ENCODE data around the gene ADRM1. TPM values are rescaled to one million over a fixed set of nuclear protein-coding genes. Genes with fewer than 3 reads are reported as not detected.

The ADRM1 gene, protein sequence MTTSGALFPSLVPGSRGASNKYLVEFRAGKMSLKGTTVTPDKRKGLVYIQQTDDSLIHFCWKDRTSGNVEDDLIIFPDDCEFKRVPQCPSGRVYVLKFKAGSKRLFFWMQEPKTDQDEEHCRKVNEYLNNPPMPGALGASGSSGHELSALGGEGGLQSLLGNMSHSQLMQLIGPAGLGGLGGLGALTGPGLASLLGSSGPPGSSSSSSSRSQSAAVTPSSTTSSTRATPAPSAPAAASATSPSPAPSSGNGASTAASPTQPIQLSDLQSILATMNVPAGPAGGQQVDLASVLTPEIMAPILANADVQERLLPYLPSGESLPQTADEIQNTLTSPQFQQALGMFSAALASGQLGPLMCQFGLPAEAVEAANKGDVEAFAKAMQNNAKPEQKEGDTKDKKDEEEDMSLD
- total RNA-seq (100 to 1,000 TPM; 100 to 130 (median 119) TPM), polyA plus RNA-seq (100 to 1,000 TPM in 1 of 3 donors, 10 to 100 TPM in 2; 61.3 to 102 (median 77.7) TPM)

DNA sequence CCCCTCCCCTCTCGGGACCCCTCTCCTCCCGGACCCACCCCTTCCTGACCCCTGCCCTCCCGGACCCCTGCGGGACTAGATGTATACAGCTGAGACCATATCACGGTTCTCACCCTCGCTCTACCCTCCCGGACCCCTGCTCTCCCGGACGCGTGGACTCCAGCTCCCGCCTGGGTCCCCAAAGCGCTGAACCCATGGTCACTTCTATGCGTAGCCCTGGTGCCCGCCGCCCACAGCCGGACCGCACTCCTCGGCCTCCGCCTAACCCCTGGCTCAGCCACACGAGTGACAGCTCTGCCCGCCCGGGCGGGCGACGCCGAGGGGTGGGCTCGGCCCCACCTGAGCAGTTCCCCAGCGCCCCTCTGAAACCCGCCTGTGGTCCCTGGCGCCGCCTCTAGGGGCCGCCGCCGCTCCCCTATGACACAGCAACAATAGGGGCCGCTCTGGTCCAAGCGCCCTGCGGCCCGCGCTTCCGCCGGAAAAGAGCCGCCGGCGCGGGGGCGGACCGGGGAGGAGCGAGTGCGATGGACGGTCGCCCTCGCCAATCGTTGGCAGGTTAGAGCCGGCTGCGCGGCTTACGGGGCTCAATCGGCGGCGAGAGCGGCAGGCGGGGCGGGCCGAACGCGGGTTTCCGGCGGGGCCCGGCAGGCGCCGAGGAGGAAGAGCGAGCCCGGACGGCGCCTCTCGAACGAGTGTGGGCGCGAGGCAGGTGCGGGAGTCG, at the start of gene ADRM1:
ADRM1 (plus strand) TSS at position 657 of the 721 bp plus-strand sequence. CDS start 572 bp downstream, outside the sequence.
- Histone ChIP-seq H3K9me3 (no peaks in the 10 kb centered on the region), H3K4me3 (peak within 1 kb of the TSS; percentile 57 to 99 (median 76)), H3K27ac (peak within 1 kb of the TSS; percentile 93 to 99 (median 97)), H3K4me1 (peaks cover 0 to 41% (median 30%) of the 10 kb centered on the region in 4 donors), H3K27me3 (no peaks in the 10 kb centered on the region), H3K36me3 (peaks cover 15 to 33% (median 17%) of the 10 kb centered on the region in 4 donors)
- WGBS, 2 donors, result 1% methylated on average over 81 of the region's 81 CpGs
- intact Hi-C loops (cut with DNase I), result loop anchor here (1.0 to 5.0 kb wide), 4 partner anchors 74 to 195 kb away; partner anchors contain the start of gene CABLES2
- DNase-seq, result peak; percentile 97
- TF ChIP-seq EP300 (IDR thresholded peaks at IDR 0.05) (no peak), POLR2A (IDR thresholded peaks at IDR 0.05) (peak; percentile 19 to 40), POLR2AphosphoS5 (IDR thresholded peaks at IDR 0.05) (peak; percentile 61 to 96 (median 88))
- TF ChIP-seq, protein P1, sequence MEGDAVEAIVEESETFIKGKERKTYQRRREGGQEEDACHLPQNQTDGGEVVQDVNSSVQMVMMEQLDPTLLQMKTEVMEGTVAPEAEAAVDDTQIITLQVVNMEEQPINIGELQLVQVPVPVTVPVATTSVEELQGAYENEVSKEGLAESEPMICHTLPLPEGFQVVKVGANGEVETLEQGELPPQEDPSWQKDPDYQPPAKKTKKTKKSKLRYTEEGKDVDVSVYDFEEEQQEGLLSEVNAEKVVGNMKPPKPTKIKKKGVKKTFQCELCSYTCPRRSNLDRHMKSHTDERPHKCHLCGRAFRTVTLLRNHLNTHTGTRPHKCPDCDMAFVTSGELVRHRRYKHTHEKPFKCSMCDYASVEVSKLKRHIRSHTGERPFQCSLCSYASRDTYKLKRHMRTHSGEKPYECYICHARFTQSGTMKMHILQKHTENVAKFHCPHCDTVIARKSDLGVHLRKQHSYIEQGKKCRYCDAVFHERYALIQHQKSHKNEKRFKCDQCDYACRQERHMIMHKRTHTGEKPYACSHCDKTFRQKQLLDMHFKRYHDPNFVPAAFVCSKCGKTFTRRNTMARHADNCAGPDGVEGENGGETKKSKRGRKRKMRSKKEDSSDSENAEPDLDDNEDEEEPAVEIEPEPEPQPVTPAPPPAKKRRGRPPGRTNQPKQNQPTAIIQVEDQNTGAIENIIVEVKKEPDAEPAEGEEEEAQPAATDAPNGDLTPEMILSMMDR (IDR thresholded peaks at IDR 0.05), result peak; percentile 92 to 98 (median 96)

DNA sequence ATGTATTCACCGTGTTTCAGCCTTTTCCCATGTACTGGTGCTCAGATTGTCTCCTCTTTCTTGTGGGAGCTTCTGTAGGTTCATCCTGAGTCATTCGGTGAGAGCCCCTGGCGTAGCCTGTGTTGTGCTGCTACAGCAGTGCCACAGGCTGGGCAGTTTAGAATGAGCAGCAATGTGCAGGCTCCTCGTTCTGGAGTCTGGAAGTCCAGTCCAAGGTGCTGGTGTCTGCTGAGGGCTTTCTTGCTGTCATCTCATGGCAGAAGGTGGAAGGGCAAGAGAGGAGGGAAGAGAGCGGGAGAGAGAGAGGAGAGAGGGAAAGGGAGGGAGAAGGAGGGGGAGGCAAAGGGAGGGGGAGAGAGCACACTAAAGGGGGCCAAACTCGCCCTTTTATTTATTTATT, 49.4 kb upstream of the ADRM1 start:
- Histone ChIP-seq H3K27ac (no peak overlapping the region), H3K36me3 (peaks cover 0 to 14% (median 4%) of the 10 kb centered on the region in 4 donors), H3K9me3 (no peaks in the 10 kb centered on the region), H3K4me1 (peaks cover 0 to 7% (median 6%) of the 10 kb centered on the region in 4 donors), H3K27me3 (no peaks in the 10 kb centered on the region), H3K4me3 (no peak overlapping the region)
- 85 to 93% methylated on average over 6 of the region's 6 CpGs for WGBS, 2 donors
- TF ChIP-seq POLR2A (IDR thresholded peaks at IDR 0.05) (no peak), POLR2AphosphoS5 (IDR thresholded peaks at IDR 0.05) (no peak), EP300 (IDR thresholded peaks at IDR 0.05) (no peak)
- TF ChIP-seq, protein P1 (IDR thresholded peaks at IDR 0.05), result no peak
- no peak for DNase-seq
- intact Hi-C loops (cut with DNase I), result no loop called here

- no peak for TF ChIP-seq EP300 (IDR thresholded peaks at IDR 0.05)
- TF ChIP-seq POLR2A (IDR thresholded peaks at IDR 0.05), result no peak
- H3K27ac ChIP-seq, result no peak overlapping the region
- no peaks in the 10 kb centered on the region for H3K27me3 ChIP-seq
- intact Hi-C loops (cut with DNase I), result no loop called here
- WGBS, 2 donors, result 85 to 88% methylated on average over 24 of the region's 24 CpGs
- H3K36me3 ChIP-seq, result peaks cover 0 to 15% (median 4%) of the 10 kb centered on the region in 4 donors
- H3K9me3 ChIP-seq, result no peaks in the 10 kb centered on the region
- peaks cover 0 to 14% (median 11%) of the 10 kb centered on the region in 4 donors for H3K4me1 ChIP-seq
- no peak for DNase-seq
- no peak overlapping the region for H3K4me3 ChIP-seq
These were observed 48.6 kb upstream of the ADRM1 start for GRCh38 chr20:62254021-62254724.

DNA sequence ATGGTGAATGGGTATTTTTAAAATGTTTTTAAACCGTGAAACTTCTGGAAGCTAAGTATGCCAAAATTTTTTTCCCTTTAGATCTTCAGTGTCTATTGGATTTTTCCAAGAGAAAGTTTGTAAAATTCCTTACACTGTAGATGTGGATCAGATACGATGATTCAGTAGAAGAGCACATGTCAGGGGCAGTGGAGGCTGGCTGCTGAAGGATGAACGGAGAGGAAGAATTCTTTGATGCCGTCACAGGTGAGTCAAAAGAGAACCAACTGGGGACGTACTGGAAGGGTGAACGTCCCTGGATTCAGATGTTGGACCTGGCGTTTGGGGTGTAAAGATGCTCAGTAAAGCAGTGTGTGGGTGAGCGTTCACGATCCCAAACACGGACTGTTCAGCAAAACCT, 46.8 kb upstream of the ADRM1 start:
- no peak for DNase-seq
- Histone ChIP-seq H3K9me3 (no peaks in the 10 kb centered on the region), H3K36me3 (peaks cover 0 to 33% (median 11%) of the 10 kb centered on the region in 4 donors), H3K4me1 (peaks cover 0 to 15% (median 12%) of the 10 kb centered on the region in 4 donors), H3K27me3 (no peaks in the 10 kb centered on the region), H3K27ac (no peak overlapping the region), H3K4me3 (no peak overlapping the region)
- TF ChIP-seq EP300 (IDR thresholded peaks at IDR 0.05) (no peak), POLR2AphosphoS5 (IDR thresholded peaks at IDR 0.05) (no peak), POLR2A (IDR thresholded peaks at IDR 0.05) (no peak)
- TF ChIP-seq, protein P1 (IDR thresholded peaks at IDR 0.05), result no peak
- 95 to 97% methylated on average over 10 of the region's 10 CpGs for WGBS, 2 donors
- intact Hi-C loops (cut with DNase I), result no loop called here

Measured in sigmoid colon (tissue), 7 donors.